ENCODE measurements around the gene TMLHE. TPM values are rescaled to one million over a fixed set of nuclear protein-coding genes. Genes with fewer than 3 reads are reported as not detected.

Gene TMLHE
- total and polyA plus RNA-seq, 2 experiments from 2014 or later, result 9.6 to 10.1 TPM

GRCh38 chrX:155563099-155563498 lies 49.7 kb downstream of the TMLHE start (continued):
- TF ChIP-seq, protein P1, sequence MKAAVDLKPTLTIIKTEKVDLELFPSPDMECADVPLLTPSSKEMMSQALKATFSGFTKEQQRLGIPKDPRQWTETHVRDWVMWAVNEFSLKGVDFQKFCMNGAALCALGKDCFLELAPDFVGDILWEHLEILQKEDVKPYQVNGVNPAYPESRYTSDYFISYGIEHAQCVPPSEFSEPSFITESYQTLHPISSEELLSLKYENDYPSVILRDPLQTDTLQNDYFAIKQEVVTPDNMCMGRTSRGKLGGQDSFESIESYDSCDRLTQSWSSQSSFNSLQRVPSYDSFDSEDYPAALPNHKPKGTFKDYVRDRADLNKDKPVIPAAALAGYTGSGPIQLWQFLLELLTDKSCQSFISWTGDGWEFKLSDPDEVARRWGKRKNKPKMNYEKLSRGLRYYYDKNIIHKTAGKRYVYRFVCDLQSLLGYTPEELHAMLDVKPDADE (IDR thresholded peaks at IDR 0.05), result no peak
- TF ChIP-seq, protein P2, sequence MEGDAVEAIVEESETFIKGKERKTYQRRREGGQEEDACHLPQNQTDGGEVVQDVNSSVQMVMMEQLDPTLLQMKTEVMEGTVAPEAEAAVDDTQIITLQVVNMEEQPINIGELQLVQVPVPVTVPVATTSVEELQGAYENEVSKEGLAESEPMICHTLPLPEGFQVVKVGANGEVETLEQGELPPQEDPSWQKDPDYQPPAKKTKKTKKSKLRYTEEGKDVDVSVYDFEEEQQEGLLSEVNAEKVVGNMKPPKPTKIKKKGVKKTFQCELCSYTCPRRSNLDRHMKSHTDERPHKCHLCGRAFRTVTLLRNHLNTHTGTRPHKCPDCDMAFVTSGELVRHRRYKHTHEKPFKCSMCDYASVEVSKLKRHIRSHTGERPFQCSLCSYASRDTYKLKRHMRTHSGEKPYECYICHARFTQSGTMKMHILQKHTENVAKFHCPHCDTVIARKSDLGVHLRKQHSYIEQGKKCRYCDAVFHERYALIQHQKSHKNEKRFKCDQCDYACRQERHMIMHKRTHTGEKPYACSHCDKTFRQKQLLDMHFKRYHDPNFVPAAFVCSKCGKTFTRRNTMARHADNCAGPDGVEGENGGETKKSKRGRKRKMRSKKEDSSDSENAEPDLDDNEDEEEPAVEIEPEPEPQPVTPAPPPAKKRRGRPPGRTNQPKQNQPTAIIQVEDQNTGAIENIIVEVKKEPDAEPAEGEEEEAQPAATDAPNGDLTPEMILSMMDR (conservative IDR thresholded peaks at IDR 0.05; ENCODE audit: low read depth in 2 of 2), result no peak
- TF ChIP-seq ZNF331 (CRISPR knock-in tag; IDR thresholded peaks at IDR 0.05; ENCODE audit: low read depth), result no peak
- no peak for TF ChIP-seq EZH2phosphoT487 (IDR thresholded peaks at IDR 0.05; ENCODE audit: unreplicated experiment)

- no peak for TF ChIP-seq NANOG (IDR thresholded peaks at IDR 0.05; ENCODE audit: borderline replicate concordance)
- Mint-ChIP-seq H3K4me1 (no peaks in the 10 kb centered on the region), H3K36me3 (ENCODE audit: low read depth) (peaks cover 39% of the 10 kb centered on the region)
Observed at GRCh38 chrX:155544881-155545280, 67.9 kb downstream of the TMLHE start.

GRCh38 chrX:155535866-155536265 lies 76.9 kb downstream of the TMLHE start:
- Mint-ChIP-seq H3K27me3 (ENCODE audit: insufficient read depth, low read depth, poor library complexity) (no peaks in the 10 kb centered on the region), H3K27ac (no peak overlapping the region), H3K9me3 (no peaks in the 10 kb centered on the region), H3K4me1 (no peaks in the 10 kb centered on the region), H3K4me3 (no peak overlapping the region), H3K36me3 (ENCODE audit: low read depth) (peaks cover 5% of the 10 kb centered on the region; the same call in 1 of the 3 replicates)
- H3K36me3 ChIP-seq (ENCODE audit: insufficient read depth), result no peaks in the 10 kb centered on the region
- no peaks in the 10 kb centered on the region for H3K9me2 ChIP-seq (ENCODE audit: insufficient read depth)
- H4K20me1 ChIP-seq (replicated peaks; ENCODE audit: insufficient read depth), result no peaks in the 10 kb centered on the region
- no peak overlapping the region for H3K4me3 ChIP-seq
- no peaks in the 10 kb centered on the region for H3K27me3 ChIP-seq (ENCODE audit: insufficient read depth)
- H3K4me2 ChIP-seq, result no peak overlapping the region
- no peak overlapping the region for H3K27ac ChIP-seq (ENCODE audit: low read depth)
- H3K79me2 ChIP-seq (replicated peaks; ENCODE audit: insufficient read depth), result no peaks in the 10 kb centered on the region
- no peak for DNase-seq (ENCODE audit: low spot score)
- ATAC-seq, result no peak
- no peak overlapping the region for H2AFZ ChIP-seq
- no peaks in the 10 kb centered on the region for H3K4me1 ChIP-seq (ENCODE audit: insufficient read depth)
- H3F3A ChIP-seq (replicated peaks; ENCODE audit: low read depth), result no peaks in the 10 kb centered on the region
- TF ChIP-seq, protein P3, sequence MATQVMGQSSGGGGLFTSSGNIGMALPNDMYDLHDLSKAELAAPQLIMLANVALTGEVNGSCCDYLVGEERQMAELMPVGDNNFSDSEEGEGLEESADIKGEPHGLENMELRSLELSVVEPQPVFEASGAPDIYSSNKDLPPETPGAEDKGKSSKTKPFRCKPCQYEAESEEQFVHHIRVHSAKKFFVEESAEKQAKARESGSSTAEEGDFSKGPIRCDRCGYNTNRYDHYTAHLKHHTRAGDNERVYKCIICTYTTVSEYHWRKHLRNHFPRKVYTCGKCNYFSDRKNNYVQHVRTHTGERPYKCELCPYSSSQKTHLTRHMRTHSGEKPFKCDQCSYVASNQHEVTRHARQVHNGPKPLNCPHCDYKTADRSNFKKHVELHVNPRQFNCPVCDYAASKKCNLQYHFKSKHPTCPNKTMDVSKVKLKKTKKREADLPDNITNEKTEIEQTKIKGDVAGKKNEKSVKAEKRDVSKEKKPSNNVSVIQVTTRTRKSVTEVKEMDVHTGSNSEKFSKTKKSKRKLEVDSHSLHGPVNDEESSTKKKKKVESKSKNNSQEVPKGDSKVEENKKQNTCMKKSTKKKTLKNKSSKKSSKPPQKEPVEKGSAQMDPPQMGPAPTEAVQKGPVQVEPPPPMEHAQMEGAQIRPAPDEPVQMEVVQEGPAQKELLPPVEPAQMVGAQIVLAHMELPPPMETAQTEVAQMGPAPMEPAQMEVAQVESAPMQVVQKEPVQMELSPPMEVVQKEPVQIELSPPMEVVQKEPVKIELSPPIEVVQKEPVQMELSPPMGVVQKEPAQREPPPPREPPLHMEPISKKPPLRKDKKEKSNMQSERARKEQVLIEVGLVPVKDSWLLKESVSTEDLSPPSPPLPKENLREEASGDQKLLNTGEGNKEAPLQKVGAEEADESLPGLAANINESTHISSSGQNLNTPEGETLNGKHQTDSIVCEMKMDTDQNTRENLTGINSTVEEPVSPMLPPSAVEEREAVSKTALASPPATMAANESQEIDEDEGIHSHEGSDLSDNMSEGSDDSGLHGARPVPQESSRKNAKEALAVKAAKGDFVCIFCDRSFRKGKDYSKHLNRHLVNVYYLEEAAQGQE (IDR thresholded peaks at IDR 0.05; ENCODE audit: unreplicated experiment), result no peak
- TF ChIP-seq, protein P2 (conservative IDR thresholded peaks at IDR 0.05; ENCODE audit: low read depth in 2 of 2), result no peak
- TF ChIP-seq, protein P1 (IDR thresholded peaks at IDR 0.05), result no peak

More at GRCh38 chrX:155544881-155545280, 67.9 kb downstream of the TMLHE start:
- no peaks in the 10 kb centered on the region for H3K4me1 ChIP-seq (ENCODE audit: insufficient read depth)
- no peak overlapping the region for H3K4me2 ChIP-seq
- no peaks in the 10 kb centered on the region for H3K9me2 ChIP-seq (ENCODE audit: insufficient read depth)
- H3K4me3 Mint-ChIP-seq, result no peak overlapping the region
- no peaks in the 10 kb centered on the region for H3F3A ChIP-seq (replicated peaks; ENCODE audit: low read depth)
- H3K4me3 ChIP-seq, result no peak overlapping the region
- DNase-seq (ENCODE audit: low spot score), result no peak
- peaks cover 6% of the 10 kb centered on the region; the same call in 1 of the 2 replicates for H3K36me3 ChIP-seq (ENCODE audit: insufficient read depth)
- no peaks in the 10 kb centered on the region for H4K20me1 ChIP-seq (replicated peaks; ENCODE audit: insufficient read depth)
- H3K27me3 Mint-ChIP-seq (ENCODE audit: insufficient read depth, low read depth, poor library complexity), result no peaks in the 10 kb centered on the region
- H3K9me3 Mint-ChIP-seq, result peaks cover 19% of the 10 kb centered on the region
- no peak for ATAC-seq
- H2AFZ ChIP-seq, result no peak overlapping the region
- no peaks in the 10 kb centered on the region for H3K79me2 ChIP-seq (replicated peaks; ENCODE audit: insufficient read depth)
- no peak overlapping the region for H3K27ac ChIP-seq (ENCODE audit: low read depth)
- H3K27me3 ChIP-seq (ENCODE audit: insufficient read depth), result no peaks in the 10 kb centered on the region
- H3K27ac Mint-ChIP-seq, result no peak overlapping the region

Measured in GM23338 (cell line).